ENCODE results near the gene THAP11.

DNA sequence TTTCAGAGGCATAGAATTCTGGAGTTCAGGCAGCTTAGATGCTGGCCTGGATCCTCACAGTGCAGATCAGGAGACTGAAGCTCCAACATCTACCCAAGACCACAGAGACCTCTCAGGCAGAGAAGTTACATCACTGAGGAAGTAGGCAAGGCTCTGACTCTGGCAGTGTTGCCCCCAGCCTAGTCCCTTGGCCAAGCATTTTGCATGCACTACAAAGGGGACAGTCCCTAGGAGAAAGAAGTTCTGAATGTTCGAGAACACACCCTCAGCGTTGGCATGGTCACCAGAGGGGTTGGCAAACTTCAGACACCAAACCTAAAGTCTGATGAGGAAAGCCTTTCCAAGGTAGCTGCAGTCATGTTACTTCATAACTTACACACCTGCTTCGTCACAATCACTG lies 38.2 kb upstream of the THAP11 start:
- TF ChIP-seq, protein P1, sequence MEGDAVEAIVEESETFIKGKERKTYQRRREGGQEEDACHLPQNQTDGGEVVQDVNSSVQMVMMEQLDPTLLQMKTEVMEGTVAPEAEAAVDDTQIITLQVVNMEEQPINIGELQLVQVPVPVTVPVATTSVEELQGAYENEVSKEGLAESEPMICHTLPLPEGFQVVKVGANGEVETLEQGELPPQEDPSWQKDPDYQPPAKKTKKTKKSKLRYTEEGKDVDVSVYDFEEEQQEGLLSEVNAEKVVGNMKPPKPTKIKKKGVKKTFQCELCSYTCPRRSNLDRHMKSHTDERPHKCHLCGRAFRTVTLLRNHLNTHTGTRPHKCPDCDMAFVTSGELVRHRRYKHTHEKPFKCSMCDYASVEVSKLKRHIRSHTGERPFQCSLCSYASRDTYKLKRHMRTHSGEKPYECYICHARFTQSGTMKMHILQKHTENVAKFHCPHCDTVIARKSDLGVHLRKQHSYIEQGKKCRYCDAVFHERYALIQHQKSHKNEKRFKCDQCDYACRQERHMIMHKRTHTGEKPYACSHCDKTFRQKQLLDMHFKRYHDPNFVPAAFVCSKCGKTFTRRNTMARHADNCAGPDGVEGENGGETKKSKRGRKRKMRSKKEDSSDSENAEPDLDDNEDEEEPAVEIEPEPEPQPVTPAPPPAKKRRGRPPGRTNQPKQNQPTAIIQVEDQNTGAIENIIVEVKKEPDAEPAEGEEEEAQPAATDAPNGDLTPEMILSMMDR (IDR thresholded peaks at IDR 0.05): no peak
- no peak for TF ChIP-seq POLR2A (IDR thresholded peaks at IDR 0.05)
